Stimulated activated CD8-positive, alpha-beta memory T cell treated with anti-CD3 and anti-CD28 coated beads, Interleukin-12 subunit alpha, Interleukin-12 subunit beta, amount 100 ng/mL, for 1 hour (primary cell): ENCODE measurements around the gene KLHL29.

Experiments used
- DNase-seq: peaks from one replicate; pipeline ENCODE4 v3.0.0-alpha.2; 2020; ENCODE audit warnings: low read depth

KLHL29 gene

DNA sequence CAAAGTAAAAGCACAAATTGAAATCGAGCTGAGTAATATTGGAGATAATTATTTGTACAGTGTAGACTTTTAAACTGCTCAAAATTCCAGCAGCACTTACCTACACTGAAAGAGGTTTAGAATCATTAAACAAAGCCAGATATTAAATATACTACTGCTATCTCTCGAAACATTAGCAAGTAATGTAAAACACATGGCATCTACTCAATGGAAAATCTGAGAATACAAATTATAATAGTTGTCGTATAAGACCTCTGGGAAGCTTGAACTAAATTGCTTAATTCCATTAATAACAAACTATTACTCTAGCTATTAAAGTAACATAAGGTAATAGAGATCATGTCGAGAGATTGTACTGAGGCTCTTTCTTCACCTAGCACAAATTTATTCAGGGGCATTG lies 108.9 kb downstream of the KLHL29 start:
- DNase-seq = no peak

- DNase-seq = no peak
These were observed 109.3 kb downstream of the KLHL29 start for GRCh38 chr2:23494286-23494685.

- no peak for DNase-seq
These were observed 110.7 kb downstream of the KLHL29 start for GRCh38 chr2:23495661-23496114.

- DNase-seq = no peak
These were observed 111.5 kb downstream of the KLHL29 start for GRCh38 chr2:23496456-23496855.

DNA sequence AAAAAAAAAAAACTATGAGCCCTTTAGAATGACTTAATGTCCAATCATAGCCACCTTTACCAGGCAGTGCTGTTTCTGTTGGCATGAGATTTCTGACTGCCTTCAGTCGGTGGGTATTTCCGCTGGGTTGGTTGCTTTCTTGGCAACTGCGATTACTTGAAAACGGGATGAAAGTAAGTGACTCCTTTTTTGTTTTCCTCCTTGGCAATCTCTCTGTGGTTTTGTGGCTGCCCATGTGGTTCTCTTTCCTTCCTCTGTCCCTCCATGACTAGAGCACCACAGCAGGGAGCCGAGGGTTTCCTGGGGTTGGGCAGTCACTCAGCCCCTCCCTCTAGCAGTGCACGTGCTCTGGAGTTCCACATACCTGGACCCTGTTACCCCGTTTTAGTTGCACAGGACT lies 112.1 kb downstream of the KLHL29 start:
- no peak for DNase-seq

- no peak for DNase-seq
These were observed 112.6 kb downstream of the KLHL29 start for GRCh38 chr2:23497536-23497935.

- no peak for DNase-seq
These were observed 114.0 kb downstream of the KLHL29 start for GRCh38 chr2:23498943-23499342.

- DNase-seq = no peak
These were observed 114.5 kb downstream of the KLHL29 start for GRCh38 chr2:23499439-23499838.

DNA sequence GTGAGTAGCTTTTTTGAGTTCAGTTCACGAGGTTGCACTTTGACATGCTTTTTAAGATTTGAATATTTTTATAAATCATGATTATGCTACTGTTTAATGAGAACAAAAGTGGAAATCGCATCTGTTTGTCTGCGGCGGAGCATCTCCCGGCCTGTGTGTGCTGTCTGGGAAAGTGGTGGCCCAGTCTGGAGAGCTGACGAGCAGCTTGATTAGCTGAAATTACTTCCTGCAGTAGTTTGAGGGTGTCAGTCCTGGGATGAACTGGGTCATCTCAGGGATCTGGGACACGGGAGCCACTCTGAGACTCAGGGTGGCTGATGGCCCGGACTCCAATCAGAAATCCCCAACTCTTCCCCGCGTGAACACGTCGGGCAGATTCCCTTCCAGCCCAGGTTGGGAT lies 115.9 kb downstream of the KLHL29 start:
- DNase-seq = no peak

- no peak for DNase-seq
These were observed 117.1 kb downstream of the KLHL29 start for GRCh38 chr2:23502096-23502495.

- DNase-seq = no peak
These were observed 118.1 kb downstream of the KLHL29 start for GRCh38 chr2:23503097-23503496.

GRCh38 chr2:23503682-23504081 lies 118.7 kb downstream of the KLHL29 start:
- no peak for DNase-seq

GRCh38 chr2:23504591-23504990 lies 119.6 kb downstream of the KLHL29 start:
- no peak for DNase-seq

- no peak for DNase-seq
These were observed 120.4 kb downstream of the KLHL29 start for GRCh38 chr2:23505218-23505983.

GRCh38 chr2:23505984-23506380 lies 121.0 kb downstream of the KLHL29 start:
- DNase-seq = no peak

- no peak for DNase-seq
These were observed 121.7 kb downstream of the KLHL29 start for GRCh38 chr2:23506531-23507266.

- no peak for DNase-seq
These were observed 122.5 kb downstream of the KLHL29 start for GRCh38 chr2:23507267-23508065.

DNA sequence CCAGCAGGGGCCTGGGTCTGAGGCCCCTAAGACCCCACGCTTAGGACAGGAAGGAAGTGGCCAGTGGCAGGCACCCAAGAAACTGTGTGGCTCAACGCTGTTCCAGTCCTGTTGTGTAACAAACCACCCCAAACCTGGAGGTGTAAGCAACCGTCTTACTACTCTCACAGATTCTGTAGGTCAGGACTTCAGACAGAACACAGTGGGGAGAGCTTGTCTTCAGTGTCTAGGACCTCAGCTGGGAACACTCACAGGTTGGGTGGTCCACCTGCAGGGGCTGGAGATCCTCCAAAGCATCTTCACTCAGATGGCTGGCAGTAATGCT lies 123.0 kb downstream of the KLHL29 start:
- DNase-seq = no peak

GRCh38 chr2:23509103-23509502 lies 124.1 kb downstream of the KLHL29 start:
- DNase-seq = no peak

GRCh38 chr2:23509596-23510292 lies 124.8 kb downstream of the KLHL29 start:
- DNase-seq = no peak

- DNase-seq = no peak
These were observed 125.5 kb downstream of the KLHL29 start for GRCh38 chr2:23510471-23510870.

- no peak for DNase-seq
These were observed 127.8 kb downstream of the KLHL29 start for GRCh38 chr2:23512778-23513177.
